T-helper 2 cell (primary cell): ENCODE results near the gene DGKI.

Source experiments
- DNase-seq, 5 experiments: peaks; one replicate each; pipeline versions ENCODE4 v3.0.0 to v3.0.0-alpha.2; 2012 to 2022

The DGKI gene

DNA sequence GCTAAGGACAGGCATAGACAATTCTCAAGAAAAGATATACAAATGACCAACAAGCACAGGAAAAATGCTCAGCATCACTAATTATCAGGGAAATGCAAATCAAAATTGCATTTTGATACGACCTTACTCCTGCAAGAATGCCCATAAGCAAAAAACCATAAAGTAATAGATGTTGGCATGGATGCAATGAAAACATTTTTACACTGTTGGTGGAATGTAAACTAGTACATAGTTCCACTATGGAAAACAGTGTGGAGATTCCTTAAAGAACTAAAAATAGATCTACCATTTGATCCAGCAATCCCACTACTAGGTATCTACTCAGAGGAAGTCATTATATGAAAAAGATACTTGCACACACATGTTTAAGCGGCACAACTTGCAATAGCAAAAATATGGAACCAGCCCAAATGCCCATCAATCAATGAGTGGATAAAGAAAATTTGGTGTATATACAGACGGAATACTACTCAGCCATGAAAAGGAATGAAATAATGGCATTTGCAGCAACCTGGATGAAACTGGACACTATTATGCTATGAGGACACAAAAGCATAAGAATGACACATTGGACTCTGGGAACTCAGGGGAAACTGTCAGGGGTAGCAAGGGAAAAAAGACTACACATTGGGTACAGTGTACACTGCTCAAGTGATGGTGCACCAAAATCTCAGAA, 59.3 kb downstream of the DGKI start:
- DNase-seq: no peak

DNA sequence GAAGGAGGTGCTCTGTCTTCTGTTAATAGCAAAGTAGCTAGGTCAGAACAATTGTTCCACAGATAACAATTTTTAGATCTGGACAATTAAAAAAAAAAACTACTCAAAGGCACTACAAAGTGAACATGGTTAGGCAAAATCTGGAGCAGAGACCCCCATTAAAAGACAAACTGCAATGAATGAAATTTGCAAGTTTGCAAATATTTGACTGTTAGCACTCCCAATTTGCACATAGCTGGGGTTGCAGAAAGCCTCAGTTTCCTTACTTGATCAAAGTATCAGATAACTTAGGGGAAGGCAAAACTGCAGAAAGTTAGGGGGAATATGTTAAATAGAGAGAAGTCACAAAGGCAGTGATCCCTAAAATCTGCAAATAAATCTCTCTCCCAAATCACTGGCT, 68.3 kb downstream of the DGKI start:
- no peak for DNase-seq

DNA sequence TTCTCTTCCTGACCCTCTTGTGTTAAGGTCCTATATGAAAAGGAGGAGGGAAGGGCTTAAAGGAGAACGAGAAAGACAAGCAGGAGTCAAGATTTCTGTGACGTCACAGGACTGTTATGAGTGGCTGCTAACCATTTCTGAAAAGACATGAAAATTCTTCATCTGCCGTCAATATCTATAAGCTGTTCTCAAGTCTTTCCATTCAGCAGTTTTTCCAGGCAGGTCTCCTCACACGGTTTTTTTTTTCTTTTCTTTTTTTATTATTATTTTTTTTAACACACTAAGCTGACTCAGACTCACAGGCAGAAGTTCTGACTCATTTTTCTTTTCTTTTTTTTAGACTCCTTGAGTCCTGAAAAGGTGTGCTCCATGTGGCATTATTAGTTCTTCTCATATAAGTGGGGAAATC, 72.0 kb downstream of the DGKI start:
- peak in 1 of 5 experiments; percentile 4 for DNase-seq

DNA sequence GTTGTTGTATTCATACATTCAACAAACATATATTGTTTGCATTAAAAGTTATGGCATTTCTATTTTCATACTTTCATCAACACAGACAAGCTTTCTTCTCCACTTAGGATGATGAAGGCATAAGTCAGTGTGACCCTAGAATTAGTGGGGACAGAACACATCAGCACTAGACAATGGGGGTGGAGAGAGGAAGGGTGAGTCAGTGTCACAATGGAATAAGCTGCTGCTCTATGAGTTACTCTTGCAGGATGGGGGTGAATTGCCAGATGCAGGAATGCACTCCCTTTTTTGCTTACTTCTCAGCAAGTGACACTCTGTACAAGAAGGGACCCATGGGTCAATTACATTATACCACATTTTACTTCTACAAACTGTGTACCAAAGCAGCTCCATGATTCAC, 74.0 kb downstream of the DGKI start:
- DNase-seq: no peak

DNA sequence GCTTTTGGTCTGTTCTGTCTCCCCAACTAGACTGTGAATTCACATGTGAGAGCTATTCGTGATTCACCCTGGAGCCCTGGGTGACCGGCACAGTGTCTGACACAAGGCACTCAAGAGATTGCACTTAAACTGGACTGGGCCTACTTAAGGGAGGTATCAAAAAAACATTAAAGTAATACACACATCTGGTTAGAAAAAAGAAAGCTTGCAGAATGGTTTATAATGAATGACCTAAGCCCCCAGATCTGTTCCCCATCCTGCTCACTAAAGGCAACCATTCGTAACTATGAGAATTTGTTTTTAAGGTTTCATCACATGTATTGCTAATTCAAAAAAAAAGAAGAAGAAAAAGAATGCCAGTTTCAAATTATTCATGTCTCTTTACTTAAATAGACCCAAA, 74.5 kb downstream of the DGKI start:
- DNase-seq: no peak

DNA sequence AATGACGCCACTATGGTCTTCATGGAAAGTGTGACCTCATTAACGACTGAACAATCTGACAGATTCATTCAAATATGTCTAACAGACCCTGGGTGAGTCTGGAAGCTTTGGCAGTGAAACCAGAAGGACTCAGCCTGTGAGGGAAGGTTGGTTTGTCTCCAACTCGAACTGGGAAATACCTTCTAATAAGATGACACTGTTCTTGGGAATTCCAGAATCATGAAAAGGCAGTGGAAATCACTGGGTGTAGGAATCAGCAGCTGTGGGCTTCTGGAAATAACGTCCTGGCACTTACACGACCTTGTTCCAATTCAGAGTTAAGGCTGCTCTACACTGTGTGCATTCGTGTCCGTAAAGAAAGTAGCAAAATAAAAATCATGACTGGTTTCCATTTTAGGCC, 75.1 kb downstream of the DGKI start:
- DNase-seq: no peak

DNA sequence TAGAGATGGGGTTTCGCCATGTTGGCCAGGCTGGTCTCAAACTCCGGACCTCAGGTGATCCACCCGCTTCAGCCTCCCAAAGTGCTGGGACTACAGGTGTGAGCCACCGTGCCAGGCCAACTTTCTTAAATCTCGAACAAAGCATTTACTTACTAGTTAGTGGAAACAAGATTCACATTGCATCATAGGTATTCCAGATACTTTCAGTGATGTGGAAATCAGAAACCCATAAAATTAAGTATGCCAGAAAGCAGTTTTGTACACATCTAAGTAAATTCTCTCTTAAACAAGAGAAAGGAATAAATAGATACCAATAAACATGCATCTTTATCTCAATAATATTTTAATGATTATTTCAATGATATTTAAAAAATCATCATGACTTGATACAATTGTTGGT, 75.5 kb downstream of the DGKI start:
- no peak for DNase-seq

DNA sequence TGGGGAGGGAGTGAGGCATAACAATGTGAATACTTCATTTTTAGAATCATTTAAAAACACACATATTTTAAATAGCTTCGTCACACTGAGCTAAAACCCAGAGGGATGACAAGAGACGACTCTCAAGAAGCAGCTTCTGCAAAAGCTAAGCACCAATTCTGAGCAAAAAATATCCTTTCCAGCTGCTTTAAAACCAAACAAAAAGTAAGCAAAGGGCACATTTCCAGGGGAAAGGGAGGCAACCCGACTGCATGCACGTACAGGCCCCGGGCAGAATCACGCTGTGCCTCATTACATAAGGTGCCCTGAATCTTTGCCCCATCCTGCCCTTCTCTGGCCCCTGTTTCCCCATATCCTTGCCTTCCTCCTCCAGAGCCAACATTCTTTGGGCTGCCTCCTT, 78.4 kb downstream of the DGKI start:
- no peak for DNase-seq

DNA sequence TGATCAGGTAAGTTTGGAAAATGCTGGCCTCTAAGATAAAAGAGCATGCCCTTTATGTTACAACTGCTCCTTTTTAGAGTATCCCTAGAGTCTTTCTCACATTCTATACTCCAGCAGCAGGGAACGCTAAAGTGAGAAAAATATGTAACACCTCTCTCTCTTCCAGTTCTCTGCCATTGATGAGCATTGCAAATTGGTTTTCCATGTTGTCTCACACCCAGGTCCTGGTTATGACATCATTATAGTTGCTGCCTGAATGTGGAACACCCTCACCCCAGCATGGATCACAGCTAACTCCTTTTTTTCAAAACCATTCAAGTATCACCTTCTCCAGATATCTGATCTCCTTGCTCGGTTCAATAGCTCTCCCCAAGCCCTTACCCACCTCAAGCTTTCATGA, 84.4 kb downstream of the DGKI start:
- no peak for DNase-seq

DNA sequence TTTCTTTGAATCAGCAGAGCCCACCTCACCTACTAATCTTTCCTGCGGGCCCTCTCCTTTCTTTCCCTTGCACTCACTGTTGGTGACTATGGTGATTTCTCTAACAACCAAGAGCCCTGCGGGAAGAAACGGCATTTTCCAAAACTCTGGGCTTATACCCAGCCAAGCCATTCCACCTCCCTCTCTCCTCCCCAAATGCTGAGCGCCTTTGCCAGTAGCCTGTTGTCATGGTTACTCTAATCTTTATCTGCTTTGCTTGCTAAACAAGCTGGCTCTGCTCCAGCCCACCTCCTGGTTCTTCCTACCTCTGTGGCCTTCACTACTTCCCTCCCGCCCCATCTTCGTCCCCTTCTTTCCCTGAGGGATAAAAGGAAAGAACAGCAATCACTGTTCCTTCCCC, 86.7 kb downstream of the DGKI start:
- DNase-seq: no peak

DNA sequence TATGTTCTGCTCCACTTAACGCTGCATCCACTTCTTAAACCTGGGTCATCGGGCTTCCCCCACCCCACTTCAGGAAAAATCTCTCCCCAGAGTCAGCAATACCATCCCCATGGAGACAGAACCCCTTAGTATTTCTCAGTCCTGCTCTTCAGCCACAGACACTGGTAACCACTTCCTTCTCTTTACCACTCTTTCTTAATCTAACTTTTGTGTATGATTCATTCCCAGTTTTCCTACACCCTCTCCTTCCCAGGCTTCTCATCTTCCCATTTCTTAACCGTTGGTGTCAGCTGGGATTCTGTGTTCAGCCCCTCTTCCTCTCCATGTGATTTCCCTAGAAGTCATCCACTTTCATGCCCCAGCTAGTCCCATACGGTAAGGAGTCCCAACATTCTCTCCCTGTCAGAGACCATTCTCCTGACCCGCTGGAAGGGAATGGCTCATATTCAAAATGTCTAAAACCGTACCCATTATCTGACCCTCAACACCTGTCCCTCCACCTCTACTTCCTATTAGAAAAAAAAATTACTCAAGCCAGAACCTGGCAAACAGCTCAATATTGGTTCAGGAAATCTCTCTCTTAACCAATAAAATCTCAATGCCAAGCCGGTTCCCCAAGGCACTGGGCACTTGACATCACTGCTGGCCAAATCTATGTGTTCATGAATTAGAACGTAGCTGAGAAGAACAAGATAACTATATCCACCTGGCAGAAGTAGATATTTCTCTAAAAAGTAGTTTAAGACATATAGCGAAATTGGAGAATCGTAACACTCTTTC, 89.4 kb downstream of the DGKI start:
- DNase-seq: no peak

DNA sequence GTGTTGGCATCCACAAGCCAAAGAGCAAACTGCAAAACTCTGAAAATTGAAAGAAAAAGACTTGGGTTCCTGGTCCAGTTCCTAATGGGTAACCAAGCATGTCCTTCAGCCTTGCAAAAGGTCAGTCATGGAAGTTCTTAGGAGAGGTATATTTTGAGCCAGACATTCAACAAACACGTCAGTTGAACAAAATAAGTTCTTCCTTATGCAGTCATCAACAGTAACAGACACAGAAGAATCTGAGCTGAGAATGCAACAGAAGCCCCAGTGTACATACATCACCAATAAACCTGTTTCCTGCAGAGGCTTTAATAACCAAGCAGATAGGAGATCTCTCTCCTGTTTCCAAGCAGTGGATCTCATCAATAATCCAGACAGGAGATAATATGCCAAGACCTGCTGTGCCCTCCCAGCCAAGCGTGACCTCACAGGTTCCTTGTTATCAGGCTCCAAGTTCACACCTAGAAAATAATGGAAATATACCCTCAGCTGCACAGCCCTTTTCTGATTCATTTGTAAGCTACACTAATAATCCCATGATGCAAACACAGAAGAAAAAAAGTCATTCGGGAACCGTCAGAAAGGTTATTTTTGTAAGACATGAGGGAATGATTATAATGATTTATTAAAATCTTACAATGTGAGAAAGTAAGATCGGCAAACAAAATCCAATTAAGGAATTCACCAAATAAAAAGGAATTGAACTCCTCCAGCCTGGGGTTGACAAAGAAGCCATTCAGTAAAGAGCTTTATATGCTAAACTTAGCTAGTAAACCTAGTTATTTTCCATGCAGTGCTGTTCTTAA, 90.7 kb downstream of the DGKI start:
- DNase-seq: no peak

DNA sequence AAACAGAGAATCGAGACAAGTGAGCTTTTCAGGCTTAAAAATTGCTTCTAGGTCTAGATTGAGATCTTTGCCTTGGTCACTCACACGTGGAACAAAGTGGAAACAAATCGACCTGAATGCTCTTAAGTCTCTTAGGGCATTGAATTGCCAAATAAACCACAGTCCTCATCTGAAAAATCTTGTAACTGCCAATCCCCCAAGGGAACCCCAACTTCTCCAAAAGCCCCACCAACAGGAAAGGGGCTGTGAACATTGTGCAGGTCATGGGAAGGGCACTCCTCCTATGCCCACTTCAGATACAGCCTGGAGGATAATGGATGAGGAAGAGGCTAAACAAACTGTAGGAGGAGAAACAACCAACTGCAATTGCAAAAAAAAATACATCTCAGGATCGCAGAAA, 91.3 kb downstream of the DGKI start:
- no peak for DNase-seq

DNA sequence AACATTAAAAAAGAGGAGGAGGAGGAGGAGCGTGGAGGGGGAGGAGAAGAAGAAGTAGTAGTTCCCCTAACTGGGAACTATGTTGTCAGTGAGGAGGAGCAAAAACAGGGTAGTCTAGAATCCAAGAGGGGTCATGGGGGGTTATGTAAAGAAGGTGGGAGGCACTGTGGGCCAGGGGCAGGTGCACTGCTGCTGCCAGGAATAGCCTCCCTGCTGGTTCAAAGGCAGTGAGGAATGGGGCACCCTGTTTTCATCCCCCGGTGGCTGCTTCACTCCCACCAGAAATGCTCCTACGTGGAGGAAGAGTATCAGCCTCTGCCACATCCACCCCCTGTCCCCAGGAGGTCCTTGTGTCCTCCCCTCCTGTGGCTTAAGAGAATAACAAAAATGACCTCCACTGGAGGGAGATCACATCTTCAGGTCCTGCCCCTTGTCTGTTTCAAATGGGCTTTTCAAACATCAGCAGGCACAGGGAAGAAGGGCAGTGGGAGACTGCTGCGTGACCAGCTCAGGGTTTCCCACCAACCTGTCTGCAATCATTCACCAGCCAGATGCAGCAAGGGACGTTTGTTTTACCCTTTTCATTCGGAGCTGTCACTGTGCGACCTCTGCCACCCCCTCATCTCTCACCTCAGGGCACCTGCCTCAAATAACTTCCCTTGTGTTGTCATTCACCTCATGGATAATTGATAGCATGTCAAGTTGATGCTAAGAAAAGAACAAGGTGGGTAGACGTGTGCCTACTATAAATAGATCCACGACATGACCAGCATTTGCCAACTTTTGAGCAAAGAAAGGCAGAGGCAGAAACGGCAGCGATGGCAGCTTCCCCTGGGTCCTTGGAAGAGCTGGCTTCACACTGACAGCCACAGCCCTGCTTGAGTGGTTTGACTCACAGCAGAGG, 92.6 kb downstream of the DGKI start:
- no peak for DNase-seq

DNA sequence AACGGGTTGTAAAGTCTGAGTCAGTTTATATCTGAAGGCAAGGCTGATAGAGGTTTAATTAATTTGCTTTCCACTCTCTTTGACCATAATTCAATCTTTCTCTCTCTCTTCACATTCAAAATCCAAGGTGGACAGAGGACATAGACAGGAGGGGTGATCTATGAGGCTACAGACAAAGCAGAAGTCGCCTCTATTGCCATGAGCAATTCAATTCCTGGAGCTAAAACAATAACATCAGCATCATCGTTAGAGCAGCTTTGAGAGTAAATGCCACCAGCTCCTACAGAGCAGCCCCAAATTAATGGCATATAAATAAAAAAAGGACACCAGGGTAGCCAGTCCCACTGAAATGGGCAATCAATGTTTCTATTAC, 93.2 kb downstream of the DGKI start:
- no peak for DNase-seq

DNA sequence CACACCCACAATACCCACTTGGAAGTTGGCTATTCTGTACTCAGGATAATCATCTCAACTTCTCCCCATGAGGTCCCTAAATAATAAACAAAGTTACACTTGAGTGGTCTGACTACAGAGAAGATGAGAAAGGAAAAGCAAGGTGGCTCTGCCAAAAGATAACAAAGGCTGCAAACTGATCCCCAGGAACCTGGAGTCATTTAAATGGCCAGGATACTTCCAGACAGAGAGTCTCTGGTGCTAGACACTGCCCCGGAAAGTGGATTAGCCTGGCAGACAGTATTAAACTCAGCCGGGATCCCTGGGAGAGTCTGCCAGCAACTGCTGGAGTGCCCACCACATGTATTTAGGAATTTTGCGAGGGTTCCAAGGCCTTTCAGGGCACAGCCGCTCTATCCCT, 93.7 kb downstream of the DGKI start:
- DNase-seq: no peak

DNA sequence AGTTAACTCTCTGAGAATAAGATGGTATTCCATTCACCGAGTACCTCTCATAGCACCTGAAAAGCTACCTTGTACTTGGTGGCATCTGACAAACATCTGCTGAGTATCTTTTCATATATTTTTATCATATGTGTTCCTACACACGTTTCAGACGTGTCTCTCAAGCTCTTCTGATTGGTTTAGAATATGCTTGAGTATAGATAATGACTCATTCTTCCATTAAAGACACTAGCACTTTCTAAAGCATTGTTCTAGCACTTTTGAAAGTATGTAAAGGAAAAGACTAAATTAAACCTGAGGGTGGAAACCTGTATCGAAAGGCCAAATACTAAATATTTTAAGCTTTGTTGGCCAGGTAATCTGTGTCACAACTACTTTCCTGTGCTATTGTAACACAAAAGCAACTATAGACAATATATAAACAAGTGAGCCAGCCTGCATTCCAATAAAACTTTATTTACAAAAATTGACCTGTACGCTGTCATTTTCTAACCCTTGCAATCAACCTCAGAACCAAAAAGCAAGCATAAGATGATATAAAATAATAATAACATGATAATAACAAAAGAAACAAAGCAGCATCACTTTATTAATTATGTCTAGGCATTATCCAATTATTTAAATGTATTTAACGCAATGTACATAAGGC, 95.3 kb downstream of the DGKI start:
- DNase-seq: no peak

DNA sequence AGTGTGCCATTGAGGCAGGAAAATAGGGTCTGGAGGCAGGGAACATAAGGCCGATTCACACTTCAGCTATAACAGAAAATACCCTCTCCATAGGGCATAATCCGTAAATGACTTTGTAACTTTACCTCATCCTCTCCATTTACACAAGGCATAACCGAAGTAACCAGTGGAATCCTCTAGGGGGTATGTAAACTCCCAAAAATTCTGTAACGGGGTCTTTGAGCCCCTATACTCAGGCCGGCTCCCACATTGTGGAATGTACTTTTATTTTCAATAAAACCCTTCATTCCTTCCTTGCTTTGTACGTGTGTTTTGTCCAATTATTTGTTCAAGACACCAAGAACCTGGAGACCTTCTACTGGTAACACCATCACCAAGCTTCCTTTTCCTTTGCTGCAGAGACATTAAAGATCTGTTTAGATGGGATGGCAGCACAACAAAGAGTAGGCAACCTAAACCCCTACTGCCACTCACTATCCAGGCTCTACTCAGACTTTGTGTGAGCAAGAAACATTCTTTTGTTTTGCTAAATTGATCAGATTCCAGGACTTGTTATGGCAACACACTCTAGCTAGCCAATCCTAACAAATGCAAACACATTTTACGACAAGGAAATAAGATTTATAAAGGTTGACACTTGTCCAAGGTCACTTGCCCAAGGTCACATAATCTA, 99.3 kb downstream of the DGKI start:
- DNase-seq: no peak

DNA sequence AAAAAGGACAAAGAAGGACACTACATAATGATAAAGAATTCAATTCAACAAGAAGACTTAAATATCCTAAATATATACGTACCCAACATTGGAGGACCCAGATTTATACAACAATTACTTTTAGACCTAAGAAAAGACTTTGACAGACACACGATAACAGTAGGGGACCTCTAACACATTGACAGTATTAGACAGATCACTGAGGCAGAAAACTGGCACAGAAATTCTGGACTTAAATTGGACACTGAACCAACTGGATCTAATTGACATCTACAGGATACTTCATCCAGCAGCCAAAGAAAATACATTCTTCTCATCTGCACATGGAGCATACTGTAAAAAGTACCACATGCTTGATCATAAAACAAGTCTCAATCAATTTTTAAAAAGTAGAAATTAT, 103.8 kb downstream of the DGKI start:
- DNase-seq: no peak

DNA sequence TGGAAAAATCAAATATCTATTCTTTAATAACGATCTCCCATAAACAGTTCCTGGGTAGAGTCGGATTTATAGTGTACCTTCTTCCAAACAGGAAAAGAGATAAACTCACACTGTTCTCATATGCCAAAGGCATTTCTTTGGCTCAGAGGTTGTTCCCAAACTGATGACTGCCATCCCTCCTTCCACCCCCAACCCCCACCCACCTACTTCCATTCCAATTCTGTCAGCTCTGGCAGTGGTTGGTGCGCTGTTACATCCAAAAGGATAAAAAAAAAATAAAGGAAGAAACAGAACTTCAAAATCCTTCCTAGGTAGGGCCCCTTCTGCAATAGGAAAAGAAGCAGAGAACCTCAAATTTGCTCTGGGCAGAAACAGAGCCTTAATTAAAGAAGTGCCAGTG, 104.7 kb downstream of the DGKI start:
- DNase-seq: no peak

DNA sequence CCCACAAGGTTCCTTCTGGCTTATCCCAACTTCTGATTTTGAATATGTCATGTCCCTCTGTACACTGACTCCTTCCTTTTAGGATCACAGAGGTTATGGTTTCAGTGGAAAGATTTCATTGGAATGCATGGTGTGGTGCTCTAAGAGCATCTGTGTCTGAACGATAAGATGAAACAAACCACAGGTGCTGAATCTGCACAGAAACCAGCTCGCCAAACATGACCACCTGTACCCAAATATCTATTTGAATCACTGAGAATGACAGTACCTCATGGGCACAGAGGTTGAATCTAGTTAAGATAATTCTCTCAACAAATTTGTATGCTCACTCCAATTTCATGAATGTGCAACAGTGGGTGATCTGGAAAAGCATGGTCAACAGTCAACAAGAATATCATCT, 105.3 kb downstream of the DGKI start:
- DNase-seq: no peak

DNA sequence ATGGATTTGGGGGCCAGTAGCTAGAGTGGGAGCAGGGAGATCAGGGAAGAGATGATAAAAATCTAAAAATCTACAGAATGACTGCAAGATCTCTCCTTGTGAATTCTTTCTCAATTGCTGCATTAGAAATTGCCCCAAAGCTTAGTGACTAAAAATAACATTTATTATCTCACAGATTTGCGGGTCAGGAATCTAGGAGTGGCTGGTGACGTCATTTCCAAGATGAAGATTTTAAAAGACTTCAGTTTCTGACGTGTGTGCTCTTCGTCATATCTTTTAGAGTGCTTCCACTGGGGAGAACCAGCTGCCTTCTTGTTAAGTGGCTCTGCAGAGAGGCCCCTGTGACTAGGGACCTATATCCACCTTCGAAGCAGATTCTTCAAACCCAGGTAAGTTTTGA, 112.6 kb downstream of the DGKI start:
- DNase-seq: no peak
